Neural cell (in vitro differentiated cells): ENCODE data around the gene AIF1.

Experiments
- CTCF ChIP-seq: fragments of 450-650 bp; IDR thresholded peaks from 2 replicates; pipeline ENCODE4 v1.5.1; 2014; ENCODE audit warnings: antibody characterized with exemption, mild to moderate bottlenecking, moderate library complexity; ENCODE audit not compliant: poor library complexity, severe bottlenecking
- EP300 ChIP-seq: fragments of 450-650 bp; conservative IDR thresholded peaks from 2 replicates; pipeline ENCODE4 v1.6.1; 2014; ENCODE audit warnings: antibody characterized with exemption, mild to moderate bottlenecking, moderate library complexity; ENCODE audit not compliant: poor library complexity, severe bottlenecking
- EZH2 ChIP-seq: fragments of 200-600, 300-800 bp; shearing (Covaris generic), sonication (generic); IDR thresholded peaks from 2 replicates; pipeline ENCODE4 v1.6.1; 2014; ENCODE audit warnings: antibody characterized with exemption, low read length, borderline replicate concordance, mild to moderate bottlenecking; ENCODE audit not compliant: insufficient read depth, poor library complexity, severe bottlenecking
- POLR2AphosphoS5 ChIP-seq: IDR thresholded peaks from 2 replicates; pipeline ENCODE4 v1.6.1; 2012
- RAD21 ChIP-seq: fragments of 450-650 bp; conservative IDR thresholded peaks from 2 replicates; pipeline ENCODE4 v1.6.1; 2014; ENCODE audit warnings: antibody characterized with exemption, mild to moderate bottlenecking, moderate library complexity
- REST ChIP-seq: IDR thresholded peaks from 2 replicates; pipeline ENCODE4 v1.6.1; 2012; ENCODE audit warnings: borderline replicate concordance

- TF ChIP-seq EP300 (no peak), POLR2AphosphoS5 (no peak), RAD21 (no peak), CTCF (no peak), EZH2 (no peak), REST (no peak)
Observed at GRCh38 chr6:31592396-31592771, 22.6 kb upstream of the AIF1 start.
